H1 (cell line): Measurements from ENCODE around the gene ATP6V1E1. TPM values are rescaled to one million over a fixed set of nuclear protein-coding genes. Genes with fewer than 3 reads are reported as not detected.

Experiments
- EGR1 ChIP-seq: IDR thresholded peaks from 2 replicates; pipeline ENCODE4 v1.6.1; 2011; ENCODE audit warnings: low read depth, low read length, borderline replicate concordance
- MAFK ChIP-seq: IDR thresholded peaks from 2 replicates; pipeline ENCODE4 v1.6.1; 2012; ENCODE audit warnings: low read depth, mild to moderate bottlenecking, improper control_type of control experiment, low read length
- SIX5 ChIP-seq: IDR thresholded peaks from 2 replicates; pipeline ENCODE4 v1.6.1; 2011; ENCODE audit warnings: mild to moderate bottlenecking, low read depth, low read length
- TBP ChIP-seq: IDR thresholded peaks from 2 replicates; pipeline ENCODE4 v1.6.1; 2011; ENCODE audit warnings: low read depth, low read length, improper control_type of control experiment
- polyA plus RNA-seq, 7 experiments: library from polyadenylated mRNA; depleted of rRNA in 3 of 7; stranded (reverse) in 5 of 7; unstranded in 2 of 7; fragments of >200 nt in 5 of 7; fragments of 200-250 nt in 2 of 7; gene quantifications; 1 replicate in 5 of 7; 2 replicates in 1 of 7; 4 replicates in 1 of 7; pipeline versions ENCODE4 v1.2.1 to v1.2.3, GENCODE V29; 2011 to 2013; ENCODE audit warnings: missing spikeins in 2 of 7, mixed read lengths in 2 of 7
- total RNA-seq: library from RNA; stranded (reverse); fragmentation: NEBNext Ultra II Directional; extraction: Animal tissue kit (Norgen Biotek cat#: 25700); gene quantifications from 2 replicates; pipeline ENCODE4 v1.2.1, GENCODE V29; 2021
- TF ChIP-seq, protein P1 (sequence below): IDR thresholded peaks from 2 replicates; pipeline ENCODE4 v1.6.1; 2012; ENCODE audit warnings: low read length, inconsistent platforms
- TF ChIP-seq, protein P2 (sequence below), 3 experiments: IDR thresholded peaks; 1 replicate in 2 of 3; 2 replicates in 1 of 3; pipeline versions ENCODE4 v1.5.1 to v1.6.1; 2011; ENCODE audit warnings: low read length in 3 of 3, mild to moderate bottlenecking in 3 of 3, inconsistent platforms in 2 of 3, low read depth in 1 of 3, moderate library complexity in 1 of 3; ENCODE audit not compliant: insufficient read depth in 1 of 3; ENCODE audit errors: control extremely low read depth in 1 of 3

ATP6V1E1 gene
- total and polyA plus RNA-seq, 2 of the 8 experiments (the other 6 are each of a cell fraction or from before 2014, with no cell fraction given), result 80.4 to 88.1 TPM

DNA sequence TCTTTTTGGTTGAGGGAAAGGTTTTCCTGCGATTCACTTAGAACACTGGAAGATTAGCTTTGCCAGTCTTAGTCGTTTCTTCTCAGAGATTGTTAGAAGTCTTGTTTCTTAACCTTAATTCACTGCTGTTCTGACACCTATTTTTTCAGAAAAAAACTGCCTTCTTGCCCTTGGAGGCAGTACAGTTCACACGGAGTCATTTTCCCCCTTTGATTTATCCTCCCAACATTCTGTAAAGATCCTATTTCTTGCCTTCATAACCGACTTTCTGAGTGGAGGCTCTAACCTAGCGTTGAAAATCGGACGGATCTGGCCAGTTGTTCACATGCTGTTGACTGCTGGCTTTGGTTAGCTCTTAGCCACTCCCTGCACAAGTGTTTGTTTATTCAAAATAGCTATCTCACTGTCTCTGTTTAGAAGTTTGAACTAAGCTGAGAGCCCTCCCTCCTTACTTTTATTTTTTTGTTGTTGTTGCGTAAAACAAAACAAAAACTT is 10.7 kb upstream of the ATP6V1E1 start (continued):
- TF ChIP-seq EGR1 (no peak), MAFK (no peak), SIX5 (no peak), TBP (no peak)
- TF ChIP-seq, protein P1, sequence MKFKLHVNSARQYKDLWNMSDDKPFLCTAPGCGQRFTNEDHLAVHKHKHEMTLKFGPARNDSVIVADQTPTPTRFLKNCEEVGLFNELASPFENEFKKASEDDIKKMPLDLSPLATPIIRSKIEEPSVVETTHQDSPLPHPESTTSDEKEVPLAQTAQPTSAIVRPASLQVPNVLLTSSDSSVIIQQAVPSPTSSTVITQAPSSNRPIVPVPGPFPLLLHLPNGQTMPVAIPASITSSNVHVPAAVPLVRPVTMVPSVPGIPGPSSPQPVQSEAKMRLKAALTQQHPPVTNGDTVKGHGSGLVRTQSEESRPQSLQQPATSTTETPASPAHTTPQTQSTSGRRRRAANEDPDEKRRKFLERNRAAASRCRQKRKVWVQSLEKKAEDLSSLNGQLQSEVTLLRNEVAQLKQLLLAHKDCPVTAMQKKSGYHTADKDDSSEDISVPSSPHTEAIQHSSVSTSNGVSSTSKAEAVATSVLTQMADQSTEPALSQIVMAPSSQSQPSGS, result no peak
- TF ChIP-seq, protein P2, sequence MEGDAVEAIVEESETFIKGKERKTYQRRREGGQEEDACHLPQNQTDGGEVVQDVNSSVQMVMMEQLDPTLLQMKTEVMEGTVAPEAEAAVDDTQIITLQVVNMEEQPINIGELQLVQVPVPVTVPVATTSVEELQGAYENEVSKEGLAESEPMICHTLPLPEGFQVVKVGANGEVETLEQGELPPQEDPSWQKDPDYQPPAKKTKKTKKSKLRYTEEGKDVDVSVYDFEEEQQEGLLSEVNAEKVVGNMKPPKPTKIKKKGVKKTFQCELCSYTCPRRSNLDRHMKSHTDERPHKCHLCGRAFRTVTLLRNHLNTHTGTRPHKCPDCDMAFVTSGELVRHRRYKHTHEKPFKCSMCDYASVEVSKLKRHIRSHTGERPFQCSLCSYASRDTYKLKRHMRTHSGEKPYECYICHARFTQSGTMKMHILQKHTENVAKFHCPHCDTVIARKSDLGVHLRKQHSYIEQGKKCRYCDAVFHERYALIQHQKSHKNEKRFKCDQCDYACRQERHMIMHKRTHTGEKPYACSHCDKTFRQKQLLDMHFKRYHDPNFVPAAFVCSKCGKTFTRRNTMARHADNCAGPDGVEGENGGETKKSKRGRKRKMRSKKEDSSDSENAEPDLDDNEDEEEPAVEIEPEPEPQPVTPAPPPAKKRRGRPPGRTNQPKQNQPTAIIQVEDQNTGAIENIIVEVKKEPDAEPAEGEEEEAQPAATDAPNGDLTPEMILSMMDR (IDR thresholded peaks at IDR 0.05; ENCODE audit: control extremely low read depth in 1 of 3, insufficient read depth in 1 of 3, low read depth in 1 of 3, low read length in 3 of 3), result no peak
